Measurements from ENCODE around the gene MUSK.

MUSK gene

DNA sequence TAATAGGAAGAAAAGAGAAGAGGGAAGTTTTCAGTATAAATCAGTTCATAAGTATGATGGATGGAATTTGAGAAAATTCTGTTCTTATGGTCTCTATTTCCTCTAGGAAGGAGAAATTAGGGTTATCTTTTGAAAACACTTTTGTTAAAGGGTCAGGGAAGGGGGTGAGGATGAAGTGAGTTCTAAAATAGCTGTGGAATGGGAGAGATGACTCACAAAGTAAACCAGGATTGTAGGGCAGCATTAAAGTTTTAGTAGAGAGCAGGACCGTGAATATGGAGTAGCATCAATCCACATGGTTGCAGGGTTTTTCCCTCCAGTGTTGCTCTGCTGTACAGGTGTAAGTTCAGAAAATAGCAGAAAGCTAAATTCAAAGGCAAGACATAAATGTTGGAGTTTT, 32.4 kb downstream of the MUSK start:
- DNase-seq = no peak

DNA sequence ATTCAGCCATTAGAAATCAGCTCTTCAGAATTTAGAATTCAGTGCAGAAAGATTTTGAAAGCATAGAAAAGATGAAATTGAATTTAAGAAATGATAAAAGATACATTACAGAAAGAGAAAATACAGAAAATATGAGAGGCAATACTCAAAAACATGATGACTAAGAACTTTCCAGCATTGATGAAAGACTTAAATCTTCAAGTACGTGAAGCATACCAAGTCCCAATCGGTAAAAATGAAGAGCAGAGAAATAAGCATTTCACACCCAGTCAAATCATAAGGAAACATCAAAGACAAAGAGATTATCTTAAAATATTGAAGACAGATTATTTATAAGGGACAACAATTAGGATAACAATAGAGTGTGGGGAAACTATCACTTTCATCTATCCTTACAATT, 35.1 kb downstream of the MUSK start:
- DNase-seq = no peak

DNA sequence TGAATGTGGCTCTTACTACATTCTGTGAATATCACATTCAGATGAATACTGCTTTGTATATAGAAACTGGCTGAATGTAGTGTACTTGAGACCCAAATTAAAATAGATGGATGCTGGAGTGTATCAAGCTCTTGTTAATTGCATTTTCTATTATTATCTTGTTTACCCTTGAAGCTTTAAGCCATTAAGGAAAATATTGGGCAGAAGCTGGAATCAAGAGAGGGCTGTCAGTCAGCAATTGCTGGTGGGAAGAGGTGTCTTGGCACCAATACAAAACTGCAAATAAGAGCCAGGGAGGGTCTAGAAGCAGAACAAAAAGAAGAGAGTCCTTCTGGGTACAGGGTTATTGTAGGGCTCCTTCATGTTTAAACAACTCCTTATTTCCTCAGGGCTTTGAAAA, 38.8 kb downstream of the MUSK start:
- no peak for DNase-seq

DNA sequence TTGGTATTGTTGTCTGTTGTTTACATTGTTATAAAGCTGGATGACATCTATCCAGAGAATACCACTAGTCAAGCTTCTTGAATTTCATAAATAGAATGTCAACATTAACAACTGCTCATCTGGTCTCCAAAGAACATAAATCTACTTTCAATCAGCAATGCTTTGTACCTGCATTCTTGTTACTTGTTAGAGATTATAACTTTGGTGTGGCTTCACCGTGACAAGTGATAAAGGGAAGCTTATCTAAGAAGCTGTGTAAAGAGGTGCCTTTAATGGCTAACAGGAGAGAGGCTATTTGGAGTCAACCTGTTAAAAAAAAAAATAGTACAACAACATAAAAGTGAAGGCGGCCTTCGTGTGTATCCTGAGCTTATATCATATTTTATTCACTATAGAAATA, 41.8 kb downstream of the MUSK start:
- no peak for DNase-seq

DNA sequence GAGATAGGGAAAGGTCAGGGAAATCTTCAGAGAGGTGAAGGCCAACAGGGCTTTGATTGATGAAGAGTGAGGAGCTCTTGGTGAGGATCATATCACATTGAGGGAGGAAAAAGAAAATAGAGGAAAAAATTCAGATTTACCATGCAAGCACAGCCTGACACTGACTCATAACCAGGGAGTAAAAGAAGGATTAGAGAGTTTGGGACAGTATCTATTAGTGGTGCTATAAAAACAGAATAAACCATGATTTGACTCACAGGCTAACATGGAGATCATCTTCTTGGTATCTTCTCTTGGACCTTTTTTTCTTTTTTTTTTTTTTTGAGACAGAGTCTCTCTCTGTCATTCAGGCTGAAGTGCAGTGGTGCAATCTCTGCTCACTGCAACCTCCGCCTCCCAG, 44.4 kb downstream of the MUSK start:
- no peak for DNase-seq

DNA sequence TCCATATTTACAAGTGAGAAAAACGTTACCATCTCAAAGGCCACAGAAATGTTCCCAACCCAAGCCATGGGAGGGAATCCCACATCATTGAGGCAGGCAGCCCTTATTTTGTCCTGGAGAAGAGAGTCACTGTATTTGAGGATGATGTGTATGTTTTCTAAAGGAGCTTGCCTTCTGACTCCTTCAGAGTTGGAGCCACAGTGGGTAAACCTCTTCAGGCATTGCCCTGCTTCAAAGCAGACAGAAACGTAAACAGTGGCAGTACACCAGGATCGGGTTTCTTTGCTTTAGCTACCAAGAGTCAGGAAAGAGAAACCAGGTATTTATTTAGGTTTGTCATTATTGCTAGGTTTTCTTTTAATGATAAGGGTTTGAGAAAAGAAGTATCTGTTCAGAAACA, 45.7 kb downstream of the MUSK start:
- DNase-seq = no peak

DNA sequence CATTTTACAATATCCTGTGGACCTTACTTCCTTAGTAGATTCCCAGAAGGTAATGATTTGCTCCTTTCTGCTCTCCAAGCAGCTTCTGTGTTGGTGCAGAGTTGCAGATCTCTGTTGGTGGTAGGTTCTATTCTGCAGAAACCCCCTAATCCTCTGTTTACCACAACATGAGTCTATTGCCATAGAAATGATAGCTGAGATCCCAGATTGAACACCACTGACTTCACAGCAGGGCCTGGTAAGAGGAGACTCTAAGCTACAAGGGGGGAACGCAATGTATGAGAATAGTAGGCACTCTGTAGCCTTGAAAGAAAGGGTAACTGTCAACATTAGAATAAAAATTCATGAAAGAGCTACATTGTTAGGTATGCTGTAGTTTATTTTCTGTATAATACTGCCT, 59.5 kb downstream of the MUSK start:
- no peak for DNase-seq

DNA sequence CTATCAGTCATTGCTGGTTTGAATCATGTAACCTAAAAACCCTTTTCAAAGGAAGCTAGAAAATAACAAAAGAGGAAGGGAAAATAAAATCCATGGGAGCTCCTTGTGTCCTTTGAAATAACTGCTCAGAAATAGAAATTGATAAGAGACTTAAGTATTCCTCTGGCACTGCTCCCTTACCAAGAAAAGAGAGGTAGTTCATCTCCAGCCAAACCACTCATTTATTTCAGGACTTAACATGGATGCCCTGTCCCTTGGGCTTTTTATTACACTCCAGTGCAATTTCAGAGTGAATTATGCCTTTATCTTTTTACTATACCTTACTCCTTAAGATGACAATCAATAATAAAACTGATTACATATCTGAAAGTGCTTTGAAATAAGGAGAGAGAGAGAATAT, 61.0 kb downstream of the MUSK start:
- DNase-seq = no peak

DNA sequence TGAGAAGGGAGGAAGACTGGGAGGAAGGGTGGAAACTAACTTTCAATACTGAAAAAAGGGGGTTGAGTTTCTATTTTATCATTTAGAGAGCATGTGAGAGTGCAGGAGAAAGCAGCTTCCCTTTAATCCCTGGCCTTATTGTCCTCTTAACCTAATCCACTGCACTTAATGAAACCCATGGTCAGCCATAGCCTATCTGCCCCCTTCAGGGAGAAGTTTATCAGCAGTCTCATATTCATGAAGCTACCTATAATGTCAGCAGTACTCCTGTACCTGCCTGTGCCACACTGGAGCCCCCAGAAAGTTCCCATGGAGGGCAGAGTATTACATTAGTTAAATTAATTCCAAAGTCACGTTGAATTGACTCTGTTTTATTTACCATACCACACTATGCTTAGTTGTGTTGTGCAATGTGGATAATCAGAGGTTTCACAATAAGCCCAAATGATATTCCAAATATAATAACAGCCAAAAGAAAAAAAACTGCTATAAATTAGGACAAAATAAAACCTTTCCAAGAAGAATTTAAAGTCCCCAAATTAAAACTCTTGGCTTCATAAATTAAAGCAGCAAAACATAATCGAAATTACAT, 62.9 kb downstream of the MUSK start:
- DNase-seq = no peak

DNA sequence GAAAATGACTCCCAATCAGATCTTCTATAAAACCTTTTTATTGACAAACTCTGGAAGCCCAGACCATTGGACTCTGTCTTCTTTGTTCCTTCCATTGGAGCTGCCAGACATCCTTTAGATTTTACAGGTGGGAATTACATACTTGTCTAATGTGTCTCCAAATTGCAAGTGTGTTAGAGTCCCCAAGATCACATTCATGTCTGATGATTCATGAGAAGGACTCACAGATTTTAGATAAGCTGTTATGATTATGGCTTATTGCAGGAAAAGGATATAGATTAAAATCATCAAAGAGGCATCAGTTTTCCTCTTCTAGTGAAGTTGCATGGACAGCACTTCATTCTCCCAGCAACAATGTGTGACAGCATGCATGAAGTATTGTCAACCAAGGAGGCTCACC, 70.4 kb downstream of the MUSK start:
- no peak for DNase-seq

DNA sequence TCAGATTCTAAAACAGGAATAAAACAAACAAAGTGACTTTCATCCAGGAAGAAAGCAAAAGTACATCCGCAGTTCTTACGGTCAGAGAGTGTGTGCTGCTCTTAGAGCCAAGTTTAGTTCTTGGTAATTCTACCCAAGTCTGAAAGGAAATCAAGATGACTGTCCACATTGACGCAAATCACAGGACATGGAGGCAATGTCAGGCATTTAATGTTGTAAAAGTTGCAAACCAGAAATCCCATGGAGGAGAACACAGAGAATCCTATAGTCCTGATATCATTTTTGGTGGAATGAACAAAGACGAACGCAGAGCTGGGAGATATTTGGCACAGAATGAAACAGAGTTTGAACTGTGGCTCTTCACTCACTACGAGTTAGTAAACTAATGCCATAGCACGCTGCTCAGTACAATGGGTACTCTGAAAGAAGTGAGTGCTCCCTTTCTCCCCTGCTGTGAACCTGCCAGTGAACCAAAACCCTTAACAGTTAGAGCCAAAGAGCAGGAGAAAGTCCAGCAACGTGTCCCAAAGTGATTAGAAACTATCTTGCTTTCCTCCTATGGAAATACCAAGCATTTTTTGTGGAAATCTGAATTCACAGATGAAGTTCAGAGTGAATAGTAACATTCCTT, 74.3 kb downstream of the MUSK start:
- DNase-seq = no peak

DNA sequence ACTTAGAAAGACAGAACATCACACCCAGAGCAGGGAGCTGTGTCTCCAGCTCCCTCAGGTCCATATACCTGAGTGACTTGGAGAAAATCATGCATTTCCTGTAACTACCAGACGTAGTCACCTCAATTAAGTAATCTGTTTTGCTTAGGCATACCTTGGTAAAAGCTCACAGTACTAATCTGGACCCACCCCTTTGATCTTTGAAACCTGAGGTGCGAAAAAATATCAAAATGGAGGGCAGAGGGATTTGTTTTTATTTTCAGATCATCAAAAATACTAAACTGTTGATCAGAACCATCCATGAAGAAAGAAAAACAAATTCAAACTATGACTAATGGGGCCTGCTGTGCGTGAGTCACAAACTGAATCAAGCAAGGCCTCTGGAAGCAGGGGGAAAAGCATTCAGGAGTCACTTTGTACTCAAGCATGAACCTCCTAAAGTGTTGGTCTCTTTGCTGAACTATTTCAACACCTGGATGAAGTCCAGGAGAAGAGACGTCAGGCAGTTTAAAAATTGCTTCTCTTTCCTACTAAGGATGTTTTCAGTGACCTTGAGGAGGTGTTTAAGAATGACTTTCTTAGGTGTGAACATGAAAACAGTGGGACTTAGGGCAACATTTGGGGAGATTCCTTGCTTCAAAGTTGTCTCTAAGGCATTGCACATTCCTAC, 76.3 kb downstream of the MUSK start:
- no peak for DNase-seq

DNA sequence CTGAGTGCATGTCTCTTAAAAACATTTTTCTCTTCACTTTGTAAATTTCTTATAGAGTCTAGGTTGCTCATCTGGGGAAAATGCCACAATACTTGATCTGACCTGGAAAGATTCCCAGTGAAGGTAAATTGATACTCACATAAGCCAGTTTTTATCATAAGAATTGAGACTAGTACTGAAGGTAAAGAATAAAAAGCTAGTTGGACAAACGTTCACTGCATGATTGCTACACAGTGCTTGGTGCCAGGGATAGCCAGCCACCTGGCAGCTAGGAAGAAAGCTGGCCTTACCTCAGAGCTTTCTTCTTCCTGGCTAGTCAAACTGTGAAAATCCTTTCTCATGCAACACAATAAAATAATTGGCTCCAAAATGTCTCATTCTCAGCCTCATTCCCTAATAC, 77.1 kb downstream of the MUSK start:
- no peak for DNase-seq

DNA sequence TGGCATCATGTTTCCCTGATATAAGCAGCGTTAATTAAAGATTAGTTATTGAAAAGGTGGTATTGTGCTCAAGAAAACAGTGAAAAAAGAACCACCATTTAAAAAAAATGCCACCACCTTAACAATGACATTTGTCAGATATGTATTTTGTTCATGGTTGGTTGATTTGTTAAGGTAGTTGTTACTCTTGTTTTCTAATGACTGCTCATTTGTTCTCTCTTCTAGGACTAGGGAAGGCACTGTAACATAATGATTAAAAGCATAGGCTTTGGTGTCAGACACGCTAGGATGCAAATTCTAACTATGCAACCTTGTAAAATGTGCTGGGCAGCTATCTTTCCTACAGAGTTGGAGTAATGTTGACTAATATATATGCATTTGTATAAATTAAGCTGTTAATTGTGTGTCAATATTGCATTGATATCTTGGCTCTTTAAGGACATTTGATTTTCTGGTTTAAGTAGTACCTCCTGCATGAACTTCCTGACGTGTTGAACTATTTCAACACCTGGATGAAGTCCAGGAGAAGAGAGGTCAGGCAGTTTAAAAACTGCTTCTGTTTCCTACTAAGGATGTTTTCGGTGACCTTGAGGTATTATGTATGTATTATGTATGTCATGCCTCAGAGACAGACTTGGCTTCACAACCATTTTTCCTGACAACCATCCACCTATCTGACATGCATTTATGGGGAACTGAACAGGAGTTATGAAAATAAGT, 77.8 kb downstream of the MUSK start:
- DNase-seq = no peak

DNA sequence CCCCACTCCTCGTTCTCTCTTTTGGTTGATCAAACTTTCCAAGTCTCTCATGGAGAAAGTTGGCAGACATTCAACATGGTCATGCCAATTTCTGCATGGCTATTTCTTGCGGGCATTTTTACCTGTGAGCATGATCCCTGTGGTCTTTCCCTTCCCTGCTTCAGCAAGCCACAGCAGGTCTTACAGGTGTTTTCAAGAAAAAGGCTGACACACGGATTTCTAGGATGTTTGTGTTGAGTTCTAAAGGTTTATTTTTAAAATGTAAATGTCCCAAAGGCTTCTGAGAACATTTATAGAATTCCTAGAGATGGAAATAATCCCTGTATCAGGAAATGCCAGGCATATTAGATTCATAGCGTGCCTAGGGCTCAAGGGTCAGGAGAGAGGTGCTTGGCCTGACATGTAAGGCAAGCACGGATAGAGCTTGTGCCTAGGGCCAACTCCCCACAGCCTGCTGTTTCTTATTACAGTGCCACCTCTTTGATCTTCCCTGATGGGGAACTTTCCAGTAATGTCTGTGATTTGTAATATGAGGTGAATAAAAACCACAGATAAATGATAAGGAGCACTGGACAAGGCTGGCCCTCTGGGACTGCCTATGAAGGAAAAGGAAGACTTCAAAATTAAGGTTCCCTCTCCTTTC, 79.8 kb downstream of the MUSK start:
- DNase-seq = no peak

DNA sequence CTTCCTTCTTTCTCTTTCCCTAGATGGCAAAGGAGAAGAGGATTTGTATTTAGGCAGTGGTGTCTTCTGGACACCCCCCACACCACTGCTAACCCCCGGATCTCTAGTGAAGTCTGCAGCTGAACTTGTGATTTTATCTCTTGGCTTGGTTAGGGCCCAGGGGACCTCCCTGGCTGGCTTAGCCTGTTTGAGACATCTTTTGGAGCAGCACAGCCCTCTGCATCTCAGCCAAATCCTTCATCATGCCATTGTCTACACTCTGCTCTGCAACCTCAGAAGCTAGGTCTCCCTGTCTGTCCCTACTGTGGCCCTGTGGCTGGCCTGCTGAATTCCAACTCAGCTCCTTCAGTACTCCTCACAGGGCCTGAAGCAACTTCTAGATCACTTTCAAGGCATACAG, 81.7 kb downstream of the MUSK start:
- no peak for DNase-seq

DNA sequence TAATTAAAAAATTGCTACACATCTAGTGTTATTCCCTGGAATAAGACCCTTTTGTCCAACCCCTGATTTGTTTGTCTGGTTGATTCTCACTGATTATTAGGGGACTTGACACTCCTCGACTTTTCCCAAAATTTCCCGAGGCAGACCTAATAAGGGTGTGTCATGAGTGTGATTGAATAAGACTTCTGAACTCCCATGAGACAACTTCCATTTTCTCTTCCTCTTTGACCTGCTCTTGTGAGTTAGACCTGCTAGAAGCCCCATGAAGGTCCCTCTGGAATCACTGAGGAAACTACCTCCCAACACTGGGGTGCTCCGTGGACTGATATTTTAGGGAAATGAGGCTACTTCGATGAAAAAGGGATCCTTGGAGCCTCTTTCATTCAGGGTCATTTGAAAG, 83.4 kb downstream of the MUSK start:
- no peak for DNase-seq

DNA sequence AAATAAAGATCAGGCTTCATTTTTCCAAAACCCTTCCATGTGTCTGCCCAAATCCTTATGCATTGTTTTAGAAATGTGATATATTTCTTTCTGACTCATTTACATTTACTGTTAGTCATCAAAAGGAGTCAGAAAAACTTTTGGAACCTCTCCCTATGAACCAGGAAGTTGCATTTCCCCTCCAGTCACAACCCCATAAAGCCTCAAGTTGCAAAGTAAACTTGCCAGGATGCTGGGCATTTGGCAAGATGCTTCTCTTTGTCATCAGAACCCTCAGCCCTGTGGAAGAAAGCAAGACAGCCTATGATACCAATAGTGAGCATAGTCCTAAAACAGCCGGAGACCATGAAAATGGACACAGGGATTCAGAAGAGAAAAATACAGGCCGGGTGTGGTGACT, 84.2 kb downstream of the MUSK start:
- DNase-seq = no peak

DNA sequence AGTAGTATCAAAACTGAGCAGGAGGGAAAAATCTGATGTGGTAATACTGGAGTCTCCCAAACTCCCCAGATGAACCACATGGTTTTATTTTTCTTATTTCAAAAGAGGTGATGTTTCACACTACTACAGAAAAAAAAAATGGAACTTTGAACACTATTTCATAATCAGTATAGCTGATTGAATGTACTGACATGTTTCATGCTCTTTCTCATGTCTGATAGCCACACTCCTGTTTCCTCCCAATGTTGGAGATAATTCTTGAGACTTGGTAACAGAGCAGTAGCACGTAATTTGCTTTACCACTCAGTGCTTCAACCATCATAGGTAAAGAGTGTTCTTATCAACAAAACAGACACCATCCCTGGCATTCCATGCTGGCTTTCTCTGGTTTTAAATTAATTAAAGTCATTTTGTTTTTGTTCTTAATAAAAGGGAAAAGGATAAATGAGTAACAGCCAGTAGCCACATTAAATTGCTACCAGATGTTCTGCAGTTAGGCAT, 85.2 kb downstream of the MUSK start:
- no peak for DNase-seq

DNA sequence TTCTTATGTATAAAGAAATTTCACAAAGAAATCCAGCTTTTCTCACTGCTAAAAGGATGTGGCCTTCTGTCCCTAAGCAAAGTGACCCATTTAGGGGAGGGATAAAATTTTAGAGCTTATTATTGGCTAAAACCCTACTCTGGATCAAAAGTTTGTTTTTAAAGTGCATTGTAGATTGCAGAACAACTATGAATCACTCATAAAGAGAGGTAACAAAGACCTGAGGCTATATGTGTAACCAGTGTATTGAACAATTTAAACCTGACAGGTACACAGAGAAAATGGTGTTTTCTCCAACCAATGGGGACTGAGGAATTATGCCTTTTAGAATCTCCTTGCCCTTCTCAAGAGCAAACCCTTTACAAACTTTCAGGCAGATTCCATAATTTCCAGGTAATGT, 86.6 kb downstream of the MUSK start:
- no peak for DNase-seq

DNA sequence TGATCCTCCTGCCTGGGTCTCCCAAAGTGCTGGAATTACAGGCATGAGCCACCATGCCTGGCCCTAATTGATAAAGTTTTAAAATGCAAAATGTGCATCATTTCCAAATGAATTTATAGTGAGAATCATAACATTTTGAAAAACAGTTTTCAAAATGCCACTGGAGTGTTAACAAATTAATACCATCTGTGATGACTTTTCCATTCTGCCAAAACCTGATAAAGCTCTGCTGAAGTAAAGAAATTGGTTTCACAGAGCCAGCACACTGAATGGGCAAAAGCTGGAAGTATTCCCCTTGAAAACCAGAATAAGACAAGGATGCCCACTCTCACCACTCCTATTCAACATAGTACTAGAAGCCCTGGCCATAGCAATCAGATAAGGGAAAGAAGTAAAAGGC, 89.6 kb downstream of the MUSK start:
- DNase-seq = no peak

DNA sequence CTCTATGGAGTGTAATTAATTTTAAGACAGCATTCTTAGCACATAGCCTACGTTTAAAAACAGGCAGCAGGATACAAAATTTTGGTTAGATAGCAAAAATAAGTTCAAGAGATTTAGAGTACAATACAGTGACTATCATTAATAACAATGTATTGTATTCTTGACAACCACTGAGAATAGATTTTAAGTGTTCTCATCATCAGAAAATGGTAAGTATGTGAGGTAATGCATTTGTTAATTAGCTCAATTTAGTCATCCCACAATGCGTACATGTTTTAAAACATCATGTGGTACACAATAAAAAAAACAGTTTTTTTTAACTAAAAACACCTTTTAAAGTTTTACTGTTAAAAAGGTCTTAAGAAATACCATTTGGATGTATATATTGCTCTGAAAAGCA, 94.2 kb downstream of the MUSK start:
- DNase-seq = no peak

DNA sequence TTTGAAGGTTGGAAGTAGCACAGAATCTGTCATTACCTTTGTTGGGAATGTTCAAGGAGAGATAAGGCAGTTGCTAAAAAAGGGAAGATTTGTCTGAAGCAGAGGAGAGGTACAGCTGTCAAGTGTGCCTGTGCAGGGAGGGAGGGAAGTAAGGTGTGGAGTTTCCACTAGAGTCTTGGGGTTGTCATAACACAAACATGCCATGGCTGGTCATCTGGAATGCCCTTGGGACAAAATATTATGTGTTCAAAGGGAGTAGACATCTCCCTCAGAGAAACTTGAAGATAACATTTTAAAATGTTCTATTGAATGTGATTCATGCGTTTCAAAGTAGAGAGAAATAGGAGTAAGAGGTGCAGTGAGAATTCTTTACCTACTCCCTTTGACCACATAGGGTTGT, 95.0 kb downstream of the MUSK start:
- no peak for DNase-seq

DNA sequence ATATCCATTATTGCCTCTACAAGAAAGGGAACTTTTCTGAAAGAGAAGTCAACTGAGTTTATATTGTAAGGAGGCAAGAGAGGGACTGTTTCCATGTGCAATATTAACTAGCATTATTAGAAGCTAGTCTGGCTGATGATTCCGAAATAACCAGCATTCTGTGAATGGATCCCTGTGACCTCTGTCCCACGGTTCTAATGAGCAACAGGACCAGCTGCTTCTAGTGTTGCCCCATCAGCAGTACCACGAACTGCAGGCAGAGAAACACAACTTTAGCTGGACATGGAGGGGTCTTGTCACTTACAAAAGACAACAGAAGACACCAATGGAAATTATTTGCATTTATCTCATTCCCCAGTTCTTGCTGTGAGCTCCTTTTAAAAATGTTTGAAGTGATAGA, 95.4 kb downstream of the MUSK start:
- no peak for DNase-seq

All from stimulated activated CD4-positive, alpha-beta T cell treated with anti-CD3 and anti-CD28 coated beads, Interleukin-1b, Interleukin-23, amount 100 ng/mL, for 48 hours (primary cell).